WERI-Rb-1 (cell line): ENCODE data around the gene OAT.

Experiments
- DNase-seq: peaks from one replicate; pipeline ENCODE4 v3.0.0-alpha.2; 2020
- H3K27ac ChIP-seq: fragments of 250-450 bp; sonication (Bioruptor Pico); 2 replicates; pipeline ENCODE4 v1.5.1; 2020; ENCODE audit warnings: mild to moderate bottlenecking, moderate library complexity
- H3K27me3 ChIP-seq: fragments of 250-450 bp; sonication (Bioruptor Pico); 2 replicates; pipeline ENCODE4 v1.5.1; 2021; ENCODE audit warnings: mild to moderate bottlenecking, low read depth, moderate library complexity; ENCODE audit not compliant: insufficient read depth, severe bottlenecking
- H3K36me3 ChIP-seq: fragments of 250-450 bp; sonication (Bioruptor Pico); 2 replicates; pipeline ENCODE4 v1.5.1; 2020; ENCODE audit warnings: mild to moderate bottlenecking, moderate library complexity
- H3K4me3 ChIP-seq: 2 replicates; pipeline ENCODE4 v1.5.1; 2011; ENCODE audit warnings: low read depth, mild to moderate bottlenecking, control low read depth, low read length
- H3K9me3 ChIP-seq: fragments of 250-450 bp; sonication (Bioruptor Pico); 2 replicates; pipeline ENCODE4 v1.5.1; 2021; ENCODE audit warnings: mild to moderate bottlenecking, moderate library complexity; ENCODE audit not compliant: severe bottlenecking
- CTCF ChIP-seq: IDR thresholded peaks from 2 replicates; pipeline ENCODE4 v1.5.1; 2011; ENCODE audit warnings: low read depth, mild to moderate bottlenecking, control low read depth, inconsistent platforms, low read length

The OAT gene

GRCh38 chr10:124425227-124425962, 6.7 kb upstream of the OAT start:
- no peak overlapping the region for H3K4me3 ChIP-seq
- no peaks in the 10 kb centered on the region for H3K27me3 ChIP-seq
- no peaks in the 10 kb centered on the region for H3K36me3 ChIP-seq
- DNase-seq: no peak
- no peak overlapping the region for H3K27ac ChIP-seq
- no peaks in the 10 kb centered on the region for H3K9me3 ChIP-seq
- TF ChIP-seq CTCF: no peak

- no peak for DNase-seq
- H3K27ac ChIP-seq: no peak overlapping the region
- H3K9me3 ChIP-seq: no peaks in the 10 kb centered on the region
- H3K27me3 ChIP-seq: no peaks in the 10 kb centered on the region
- H3K36me3 ChIP-seq: no peaks in the 10 kb centered on the region
- no peak for TF ChIP-seq CTCF
- H3K4me3 ChIP-seq: no peak overlapping the region
Measured at GRCh38 chr10:124423813-124424212, 5.1 kb upstream of the OAT start.

DNA sequence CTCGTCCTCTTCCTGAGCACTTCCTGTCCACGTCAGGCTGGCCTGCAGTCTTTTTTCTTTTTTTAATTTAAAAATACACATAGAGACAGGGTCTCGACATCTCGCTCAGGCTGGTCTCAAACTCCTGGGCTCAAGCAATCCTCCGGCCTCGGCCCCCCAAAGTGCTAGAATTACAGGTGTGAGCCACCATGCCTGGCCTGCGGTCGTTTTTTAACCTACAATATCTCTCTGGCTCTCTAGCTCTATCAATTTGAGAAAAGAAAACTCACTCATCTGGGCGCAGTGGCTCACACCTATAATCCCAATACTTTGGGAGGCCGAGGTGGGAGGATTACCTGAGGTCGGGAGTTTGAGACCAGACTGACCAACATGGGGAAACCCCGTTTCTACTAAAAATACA, 4.0 kb upstream of the OAT start:
- no peaks in the 10 kb centered on the region for H3K36me3 ChIP-seq
- H3K27me3 ChIP-seq: no peaks in the 10 kb centered on the region
- no peak overlapping the region for H3K4me3 ChIP-seq
- no peak for DNase-seq
- no peak for TF ChIP-seq CTCF
- H3K27ac ChIP-seq: no peak overlapping the region
- H3K9me3 ChIP-seq: no peaks in the 10 kb centered on the region

GRCh38 chr10:124420254-124420653, 1.5 kb upstream of the OAT start:
- Histone ChIP-seq H3K36me3 (no peaks in the 10 kb centered on the region), H3K27me3 (no peaks in the 10 kb centered on the region), H3K27ac (no peak overlapping the region), H3K9me3 (no peaks in the 10 kb centered on the region), H3K4me3 (no peak overlapping the region)
- DNase-seq: no peak
- no peak for TF ChIP-seq CTCF

DNA sequence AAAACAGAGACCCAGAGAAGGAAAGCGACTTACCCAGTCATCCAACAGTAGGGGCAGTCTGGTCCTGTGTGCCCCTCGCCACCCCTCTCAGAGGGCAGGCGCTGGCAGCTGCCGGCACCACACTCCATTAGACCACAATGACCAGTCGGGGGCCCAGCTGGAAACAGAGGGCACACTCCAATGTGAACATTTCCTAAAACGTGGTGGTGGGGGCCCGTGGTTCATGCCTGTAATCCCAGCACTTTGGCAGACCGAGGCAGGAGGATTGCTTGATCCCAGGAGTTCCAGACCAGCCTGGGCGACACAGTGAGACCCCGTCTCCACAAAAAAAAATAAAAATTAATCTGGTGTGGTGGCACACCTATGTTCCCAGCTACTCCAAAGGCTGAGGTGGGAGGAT, 912 bp upstream of the OAT start:
- H3K4me3 ChIP-seq: no peak overlapping the region
- no peak for TF ChIP-seq CTCF
- no peaks in the 10 kb centered on the region for H3K27me3 ChIP-seq
- H3K36me3 ChIP-seq: no peaks in the 10 kb centered on the region
- H3K9me3 ChIP-seq: no peaks in the 10 kb centered on the region
- no peak overlapping the region for H3K27ac ChIP-seq
- DNase-seq: no peak
